Measurements from ENCODE around the gene COL17A1.

DNA sequence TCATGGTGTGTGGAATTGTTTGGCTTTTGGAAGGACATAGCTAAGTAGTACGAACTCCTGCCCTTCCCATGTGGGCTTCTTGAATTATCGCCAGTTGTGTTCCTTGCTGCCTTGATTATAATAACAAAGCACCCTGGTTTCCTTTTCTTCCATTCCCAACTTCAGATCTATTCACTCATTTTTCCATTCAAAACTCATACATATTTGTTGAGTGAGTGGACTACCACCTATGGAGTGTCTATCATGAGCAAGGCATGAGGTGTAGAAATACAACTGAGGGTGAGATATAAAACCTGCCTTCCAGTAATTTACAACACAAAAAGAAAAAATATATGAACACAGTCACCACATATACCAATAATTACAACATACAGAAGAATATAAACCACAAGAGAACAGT is 4.9 kb upstream of the COL17A1 start:
- TF ChIP-seq CTCF (conservative IDR thresholded peaks at IDR 0.05) (no peak), EZH2 (IDR thresholded peaks at IDR 0.05; ENCODE audit: low read depth) (no peak)

Data from PC-9 (cell line).